HG02938 (cell line): ENCODE results near the gene RSPO4.
"Not testable (repeated sequence)": the region's sequence is repeated elsewhere in the genome, so short reads cannot be mapped to it uniquely, and the experiment has no call there.

Experiments used
- ATAC-seq: cut with Tn5 transposase; IDR thresholded peaks from one replicate; pipeline ENCODE4 v1.9.1; 2021; ENCODE audit warnings: mild to moderate bottlenecking, moderate library complexity; ENCODE audit not compliant: unreplicated experiment

Gene RSPO4

GRCh38 chr20:1005452-1006027, 3.4 kb upstream of the RSPO4 start:
- no peak for ATAC-seq

- ATAC-seq: no peak
These were observed 2.0 kb upstream of the RSPO4 start for GRCh38 chr20:1003920-1004697.

GRCh38 chr20:1002682-1003561, 811 bp upstream of the RSPO4 start:
- no peak for ATAC-seq

GRCh38 chr20:1001116-1001515, 995 bp downstream of the RSPO4 start:
- no peak for ATAC-seq

GRCh38 chr20:998231-998830, 3.8 kb downstream of the RSPO4 start:
- no peak for ATAC-seq

GRCh38 chr20:997486-997885, 4.6 kb downstream of the RSPO4 start:
- no peak for ATAC-seq

GRCh38 chr20:997016-997415, 5.1 kb downstream of the RSPO4 start:
- no peak for ATAC-seq

- no peak for ATAC-seq
These were observed 6.9 kb downstream of the RSPO4 start for GRCh38 chr20:995170-995569.

GRCh38 chr20:992801-993535, 9.1 kb downstream of the RSPO4 start:
- no peak for ATAC-seq

- ATAC-seq: no peak
These were observed 10.3 kb downstream of the RSPO4 start for GRCh38 chr20:991850-992249.

GRCh38 chr20:990293-990959, 11.7 kb downstream of the RSPO4 start:
- no peak for ATAC-seq

GRCh38 chr20:988272-988671, 13.8 kb downstream of the RSPO4 start:
- no peak for ATAC-seq

- ATAC-seq: no peak
These were observed 14.4 kb downstream of the RSPO4 start for GRCh38 chr20:987677-988076.

- ATAC-seq: no peak
These were observed 15.3 kb downstream of the RSPO4 start for GRCh38 chr20:986733-987355.

- not testable (repeated sequence) for ATAC-seq
These were observed 17.1 kb downstream of the RSPO4 start for GRCh38 chr20:984994-985393.

GRCh38 chr20:982754-983153, 19.4 kb downstream of the RSPO4 start:
- no peak for ATAC-seq

- no peak for ATAC-seq
These were observed 25.1 kb downstream of the RSPO4 start for GRCh38 chr20:977021-977420.

GRCh38 chr20:976033-976432, 26.1 kb downstream of the RSPO4 start:
- ATAC-seq: no peak

- ATAC-seq: no peak
These were observed 28.3 kb downstream of the RSPO4 start for GRCh38 chr20:973785-974194.

GRCh38 chr20:972256-972655, 29.9 kb downstream of the RSPO4 start:
- ATAC-seq: no peak
